OCI-LY1 (cell line): ENCODE measurements around the gene CTNNA2.

Source experiments
- H2AFZ ChIP-seq: fragments of 200-600 bp; sonication (generic), shearing (Covaris generic); 2 replicates; pipeline ENCODE4 v1.6.0; 2014; ENCODE audit warnings: antibody characterized with exemption, mild to moderate bottlenecking, low read length
- H3F3A ChIP-seq: fragments of 200-600 bp; sonication (generic), shearing (Covaris generic); 2 replicates; pipeline ENCODE4 v1.6.0; 2014; ENCODE audit warnings: mild to moderate bottlenecking, antibody characterized with exemption, low read length, moderate library complexity; ENCODE audit not compliant: insufficient read depth
- H3K27ac ChIP-seq: fragments of 200-600 bp; sonication (generic); 2 replicates; pipeline ENCODE4 v1.5.1; 2014; ENCODE audit warnings: low read length, mixed run types, mild to moderate bottlenecking, low read depth; ENCODE audit not compliant: poor library complexity, severe bottlenecking
- H3K27me3 ChIP-seq: fragments of 200-600 bp; sonication (generic); 2 replicates; pipeline ENCODE4 v1.6.0; 2014; ENCODE audit warnings: antibody characterized with exemption, mild to moderate bottlenecking, low read length, moderate library complexity; ENCODE audit not compliant: insufficient read depth
- H3K36me3 ChIP-seq: fragments of 200-600 bp; sonication (generic); 2 replicates; pipeline ENCODE4 v1.6.1; 2014; ENCODE audit warnings: mild to moderate bottlenecking, antibody characterized with exemption, low read length, moderate library complexity, mixed read lengths; ENCODE audit not compliant: insufficient read depth
- H3K4me1 ChIP-seq: fragments of 200-600 bp; sonication (generic); 2 replicates; pipeline ENCODE4 v1.5.1; 2014; ENCODE audit warnings: mild to moderate bottlenecking, low read length, moderate library complexity; ENCODE audit not compliant: insufficient read depth, severe bottlenecking
- H3K4me2 ChIP-seq: fragments of 200-600 bp; sonication (generic), shearing (Covaris generic); 2 replicates; pipeline ENCODE4 v1.6.1; 2014; ENCODE audit warnings: low read length
- H3K4me3 ChIP-seq: fragments of 200-600 bp; sonication (generic); 2 replicates; pipeline ENCODE4 v1.5.1; 2014; ENCODE audit warnings: low read length, low read depth, mild to moderate bottlenecking, mixed read lengths; ENCODE audit not compliant: poor library complexity, severe bottlenecking
- H3K79me2 ChIP-seq: fragments of 200-600 bp; shearing (Covaris generic); 2 replicates; pipeline ENCODE4 v1.6.1; 2016; ENCODE audit warnings: mixed run types, low read length, mixed read lengths; ENCODE audit not compliant: insufficient read depth
- H3K9ac ChIP-seq: fragments of 200-600 bp; sonication (generic), shearing (Covaris generic); 2 replicates; pipeline ENCODE4 v1.6.1; 2014; ENCODE audit warnings: mild to moderate bottlenecking, low read length, mixed read lengths
- H3K9me2 ChIP-seq: fragments of 200-600 bp; sonication (generic), shearing (Covaris generic); 2 replicates; pipeline ENCODE4 v1.6.1; 2014; ENCODE audit warnings: low read depth, mild to moderate bottlenecking, low read length, mixed read lengths
- H3K9me3 ChIP-seq: fragments of 200-600 bp; shearing (Covaris generic); 2 replicates; pipeline ENCODE4 v1.6.1; 2014; ENCODE audit warnings: low read length, mixed read lengths
- H4K20me1 ChIP-seq: fragments of 200-600 bp; sonication (generic), shearing (Covaris generic); 2 replicates; pipeline ENCODE4 v1.6.0; 2016; ENCODE audit warnings: mild to moderate bottlenecking, low read length; ENCODE audit not compliant: insufficient read depth
- CTCF ChIP-seq: fragments of 200-600 bp; sonication (generic), shearing (Covaris generic); IDR thresholded peaks from 2 replicates; pipeline ENCODE4 v1.5.1; 2017; ENCODE audit warnings: mild to moderate bottlenecking, antibody characterized with exemption, low read length, moderate library complexity, mixed read lengths
- EZH2 ChIP-seq: fragments of 200-600 bp; sonication (generic), shearing (Covaris generic); IDR thresholded peaks from 2 replicates; pipeline ENCODE4 v1.8.0; 2017; ENCODE audit warnings: borderline replicate concordance, mixed run types, mild to moderate bottlenecking, antibody characterized with exemption, low read length, moderate library complexity, mixed read lengths

The CTNNA2 gene

GRCh38 chr2:79596403-79596802 is 83.6 kb downstream of the CTNNA2 start:
- H3K4me2 ChIP-seq: no peak overlapping the region

GRCh38 chr2:79604748-79605147 is 91.9 kb downstream of the CTNNA2 start:
- Histone ChIP-seq H3K4me2 (no peak overlapping the region), H3K36me3 (no peaks in the 10 kb centered on the region), H3K27me3 (no peaks in the 10 kb centered on the region), H3K4me3 (no peak overlapping the region), H3K9me3 (no peaks in the 10 kb centered on the region), H3K9me2 (no peaks in the 10 kb centered on the region), H4K20me1 (no peaks in the 10 kb centered on the region), H3K4me1 (no peaks in the 10 kb centered on the region), H3K79me2 (no peaks in the 10 kb centered on the region), H2AFZ (no peak overlapping the region), H3K9ac (no peak overlapping the region), H3F3A (no peaks in the 10 kb centered on the region), H3K27ac (no peak overlapping the region)
- TF ChIP-seq EZH2 (no peak), CTCF (no peak)

More at GRCh38 chr2:79596403-79596802, 83.6 kb downstream of the CTNNA2 start:
- Histone ChIP-seq H3K9ac (no peak overlapping the region), H3K9me3 (no peaks in the 10 kb centered on the region), H3K27ac (no peak overlapping the region), H2AFZ (no peak overlapping the region), H3F3A (no peaks in the 10 kb centered on the region), H4K20me1 (no peaks in the 10 kb centered on the region), H3K9me2 (no peaks in the 10 kb centered on the region), H3K79me2 (no peaks in the 10 kb centered on the region), H3K4me1 (no peaks in the 10 kb centered on the region), H3K27me3 (no peaks in the 10 kb centered on the region), H3K4me3 (no peak overlapping the region), H3K36me3 (no peaks in the 10 kb centered on the region)
- TF ChIP-seq CTCF (no peak), EZH2 (no peak)

DNA sequence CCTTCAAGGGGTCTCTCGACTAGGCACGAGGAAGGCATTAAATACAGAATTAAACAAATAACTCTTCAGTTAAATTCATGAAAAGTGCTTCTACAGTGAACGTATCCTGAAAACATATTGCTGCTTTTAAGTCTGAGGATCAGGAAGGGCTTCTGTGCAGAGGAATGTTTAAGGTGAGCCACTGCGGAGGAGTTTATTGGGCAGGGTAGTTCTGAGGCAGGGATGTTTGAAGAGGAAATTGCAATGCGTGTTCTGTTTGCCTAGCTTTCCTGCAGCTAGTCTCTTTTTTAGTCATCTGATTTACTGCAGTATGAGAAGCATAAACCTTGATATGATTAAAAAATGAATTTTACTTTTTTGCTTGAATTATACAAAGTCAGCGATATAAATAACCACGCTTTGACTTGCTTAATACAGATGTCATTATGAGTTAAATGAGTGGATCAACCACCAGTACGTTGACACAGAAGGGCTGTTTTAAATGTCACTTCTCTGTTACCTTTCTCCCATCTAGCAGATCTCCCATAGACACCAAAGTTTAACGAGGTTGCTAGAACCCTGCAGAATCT is 98.7 kb downstream of the CTNNA2 start:
- TF ChIP-seq CTCF (no peak), EZH2 (no peak)
- Histone ChIP-seq H3K9me2 (no peaks in the 10 kb centered on the region), H3K27me3 (no peaks in the 10 kb centered on the region), H3K27ac (no peak overlapping the region), H3K4me3 (no peak overlapping the region), H3K9ac (no peak overlapping the region), H3F3A (no peaks in the 10 kb centered on the region), H3K79me2 (no peaks in the 10 kb centered on the region), H3K4me1 (no peaks in the 10 kb centered on the region), H2AFZ (no peak overlapping the region), H4K20me1 (no peaks in the 10 kb centered on the region), H3K9me3 (no peaks in the 10 kb centered on the region), H3K4me2 (no peak overlapping the region), H3K36me3 (no peaks in the 10 kb centered on the region)
